Measurements from ENCODE around the gene LBR. TPM values are rescaled to one million over a fixed set of nuclear protein-coding genes. Genes with fewer than 3 reads are reported as not detected.

The LBR gene
- total RNA-seq, 1 experiment from 2014 or later, result 149 TPM

DNA sequence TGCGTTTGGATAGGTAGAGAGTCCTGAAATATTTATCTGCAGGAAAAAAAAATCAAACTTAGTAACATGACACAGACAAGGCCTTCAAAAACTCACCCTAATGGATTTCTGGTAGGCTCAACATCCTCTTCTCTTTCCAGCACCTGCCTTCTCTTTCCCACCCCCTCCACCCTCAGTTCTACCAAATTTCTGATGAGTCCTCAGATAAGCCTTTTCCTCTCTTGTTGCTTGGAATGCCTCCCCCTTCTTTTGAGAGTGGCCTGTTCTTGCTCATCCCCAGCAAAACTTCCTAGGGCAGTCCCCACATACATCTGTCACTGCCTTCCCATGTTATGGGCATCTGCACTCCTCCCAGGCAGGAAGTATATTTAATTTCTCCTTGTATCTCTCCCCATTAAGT is 7.6 kb upstream of the LBR start:
- POLR2A ChIA-PET, result no interaction called here
- Mint-ChIP-seq H3K9me3 (ENCODE audit: unreplicated experiment) (no peaks in the 10 kb centered on the region), H3K27me3 (ENCODE audit: insufficient read depth, unreplicated experiment) (no peaks in the 10 kb centered on the region), H3K27ac (ENCODE audit: unreplicated experiment) (no peak overlapping the region), H3K4me3 (ENCODE audit: unreplicated experiment) (no peak overlapping the region), H3K36me3 (ENCODE audit: insufficient read depth, unreplicated experiment) (no peaks in the 10 kb centered on the region), H3K4me1 (ENCODE audit: low read depth, unreplicated experiment) (peaks cover 6% of the 10 kb centered on the region)
- CTCF ChIA-PET, result no interaction called here
- no peak overlapping the region for H3K4me3 ChIP-seq (ENCODE audit: low read depth, low read length)
- no peaks in the 10 kb centered on the region for H3K9me3 ChIP-seq
- DNase-seq, result no peak
- peaks cover 12% of the 10 kb centered on the region for H3K4me1 ChIP-seq
- intact Hi-C loops (cut with micrococcal nuclease; ENCODE audit: unreplicated experiment), result no loop called here
- TF ChIP-seq, protein P1, sequence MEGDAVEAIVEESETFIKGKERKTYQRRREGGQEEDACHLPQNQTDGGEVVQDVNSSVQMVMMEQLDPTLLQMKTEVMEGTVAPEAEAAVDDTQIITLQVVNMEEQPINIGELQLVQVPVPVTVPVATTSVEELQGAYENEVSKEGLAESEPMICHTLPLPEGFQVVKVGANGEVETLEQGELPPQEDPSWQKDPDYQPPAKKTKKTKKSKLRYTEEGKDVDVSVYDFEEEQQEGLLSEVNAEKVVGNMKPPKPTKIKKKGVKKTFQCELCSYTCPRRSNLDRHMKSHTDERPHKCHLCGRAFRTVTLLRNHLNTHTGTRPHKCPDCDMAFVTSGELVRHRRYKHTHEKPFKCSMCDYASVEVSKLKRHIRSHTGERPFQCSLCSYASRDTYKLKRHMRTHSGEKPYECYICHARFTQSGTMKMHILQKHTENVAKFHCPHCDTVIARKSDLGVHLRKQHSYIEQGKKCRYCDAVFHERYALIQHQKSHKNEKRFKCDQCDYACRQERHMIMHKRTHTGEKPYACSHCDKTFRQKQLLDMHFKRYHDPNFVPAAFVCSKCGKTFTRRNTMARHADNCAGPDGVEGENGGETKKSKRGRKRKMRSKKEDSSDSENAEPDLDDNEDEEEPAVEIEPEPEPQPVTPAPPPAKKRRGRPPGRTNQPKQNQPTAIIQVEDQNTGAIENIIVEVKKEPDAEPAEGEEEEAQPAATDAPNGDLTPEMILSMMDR (IDR thresholded peaks at IDR 0.05; ENCODE audit: insufficient read depth in 1 of 2, low read depth in 1 of 2, low read length in 1 of 2, severe bottlenecking in 1 of 2, unreplicated experiment in 1 of 2), result no peak
- no peaks in the 10 kb centered on the region; the same call in 1 of the 2 replicates for H3K27me3 ChIP-seq (replicated peaks; ENCODE audit: control insufficient read depth, insufficient read depth, low read length)
- BruUV-seq (replicated peaks), result no TSS peak
- H3K36me3 ChIP-seq (ENCODE audit: control insufficient read depth, insufficient read depth, low read length), result no peaks in the 10 kb centered on the region

DNA sequence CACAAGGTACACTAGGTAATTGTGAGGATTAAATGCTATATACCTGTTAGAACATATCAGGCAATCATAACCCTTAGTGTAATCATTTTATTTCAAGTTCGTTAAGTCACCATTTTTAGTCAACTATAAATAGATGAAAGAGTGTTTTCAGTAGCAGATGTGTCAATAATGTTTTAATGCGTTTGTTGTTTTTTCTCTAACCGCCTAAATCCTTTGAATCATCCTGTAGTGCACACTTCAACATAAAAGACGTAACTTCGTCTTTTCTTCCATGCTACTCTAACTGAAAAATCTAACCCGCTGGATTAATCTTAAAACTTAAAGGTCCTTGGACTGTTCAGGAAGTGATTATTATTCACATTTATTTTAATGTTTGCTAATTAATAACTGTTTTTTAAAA is 7.2 kb upstream of the LBR start:
- intact Hi-C loops (cut with micrococcal nuclease; ENCODE audit: unreplicated experiment), result no loop called here
- CTCF ChIA-PET, result no interaction called here
- TF ChIP-seq, protein P1 (IDR thresholded peaks at IDR 0.05; ENCODE audit: insufficient read depth in 1 of 2, low read depth in 1 of 2, low read length in 1 of 2, severe bottlenecking in 1 of 2, unreplicated experiment in 1 of 2), result no peak
- H3K4me3 ChIP-seq (ENCODE audit: low read depth, low read length), result no peak overlapping the region
- peaks cover 8% of the 10 kb centered on the region for H3K4me1 ChIP-seq
- Mint-ChIP-seq H3K9me3 (ENCODE audit: unreplicated experiment) (no peaks in the 10 kb centered on the region), H3K4me1 (ENCODE audit: low read depth, unreplicated experiment) (peaks cover 4% of the 10 kb centered on the region), H3K27ac (ENCODE audit: unreplicated experiment) (no peak overlapping the region), H3K4me3 (ENCODE audit: unreplicated experiment) (no peak overlapping the region), H3K27me3 (ENCODE audit: insufficient read depth, unreplicated experiment) (no peaks in the 10 kb centered on the region), H3K36me3 (ENCODE audit: insufficient read depth, unreplicated experiment) (no peaks in the 10 kb centered on the region)
- no peaks in the 10 kb centered on the region for H3K36me3 ChIP-seq (ENCODE audit: control insufficient read depth, insufficient read depth, low read length)
- H3K9me3 ChIP-seq, result no peaks in the 10 kb centered on the region
- POLR2A ChIA-PET, result no interaction called here
- DNase-seq, result no peak
- no TSS peak for BruUV-seq (replicated peaks)
- H3K27me3 ChIP-seq (replicated peaks; ENCODE audit: control insufficient read depth, insufficient read depth, low read length), result no peaks in the 10 kb centered on the region; the same call in 1 of the 2 replicates

DNA sequence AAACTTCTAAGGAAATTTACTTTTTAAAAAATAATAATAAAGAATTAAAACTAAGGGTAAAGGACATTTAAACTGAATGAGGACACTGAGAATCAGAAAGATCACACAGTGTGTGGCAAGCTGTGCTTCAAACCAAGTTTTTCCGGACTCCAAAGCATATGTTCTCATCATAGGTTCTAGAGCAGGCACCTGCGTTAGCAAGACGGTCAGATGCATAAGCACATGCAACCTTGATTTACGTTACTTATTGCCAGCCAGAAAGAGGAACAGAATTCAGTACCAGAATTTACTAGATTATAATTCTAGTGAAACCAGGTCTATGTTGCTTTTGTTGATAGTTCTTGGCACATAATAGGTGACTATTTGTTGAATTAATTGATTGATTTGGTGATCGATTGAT is 6.2 kb upstream of the LBR start:
- Mint-ChIP-seq H3K27me3 (ENCODE audit: insufficient read depth, unreplicated experiment) (no peaks in the 10 kb centered on the region), H3K4me1 (ENCODE audit: low read depth, unreplicated experiment) (peaks cover 4% of the 10 kb centered on the region), H3K9me3 (ENCODE audit: unreplicated experiment) (no peaks in the 10 kb centered on the region), H3K27ac (ENCODE audit: unreplicated experiment) (no peak overlapping the region), H3K4me3 (ENCODE audit: unreplicated experiment) (no peak overlapping the region), H3K36me3 (ENCODE audit: insufficient read depth, unreplicated experiment) (no peaks in the 10 kb centered on the region)
- Histone ChIP-seq H3K4me1 (no peaks in the 10 kb centered on the region), H3K27me3 (replicated peaks; ENCODE audit: control insufficient read depth, insufficient read depth, low read length) (no peaks in the 10 kb centered on the region; the same call in 1 of the 2 replicates), H3K36me3 (ENCODE audit: control insufficient read depth, insufficient read depth, low read length) (no peaks in the 10 kb centered on the region), H3K9me3 (no peaks in the 10 kb centered on the region), H3K4me3 (ENCODE audit: low read depth, low read length) (no peak overlapping the region)
- intact Hi-C loops (cut with micrococcal nuclease; ENCODE audit: unreplicated experiment), result no loop called here
- DNase-seq, result no peak
- CTCF ChIA-PET, result no interaction called here
- POLR2A ChIA-PET, result no interaction called here
- BruUV-seq (replicated peaks), result no TSS peak
- TF ChIP-seq, protein P1 (IDR thresholded peaks at IDR 0.05; ENCODE audit: insufficient read depth in 1 of 2, low read depth in 1 of 2, low read length in 1 of 2, severe bottlenecking in 1 of 2, unreplicated experiment in 1 of 2), result no peak

Data from Caco-2 (cell line).